Upper lobe of left lung (tissue), 6 donors: ENCODE measurements around the gene DSTN. TPM values are rescaled to one million over a fixed set of nuclear protein-coding genes. Genes with fewer than 3 reads are reported as not detected.

Experiments
- ATAC-seq, 2 donors: fragments of 200-7000 bp; cut with Tn5 transposase; one replicate each; pipeline ENCODE4 v1.9.1; 2022; ENCODE audit warnings: mild to moderate bottlenecking in 2 of 2, moderate library complexity in 2 of 2; ENCODE audit not compliant: low FRiP score in 2 of 2
- DNase-seq, 2 donors: peaks; one replicate each; pipeline ENCODE4 v3.0.0-alpha.2; 2019 to 2020
- H3K27ac ChIP-seq, 4 donors: fragments of 200-600 bp; sonication (generic); one replicate each; pipeline ENCODE4 v1.5.1; 2016 to 2019
- H3K27me3 ChIP-seq, 4 donors: fragments of 200-600 bp; sonication (generic); one replicate each; pipeline ENCODE4 v1.5.1; 2017 to 2019
- H3K36me3 ChIP-seq, 4 donors: fragments of 200-600 bp; sonication (generic); one replicate each; pipeline ENCODE4 v1.5.1; 2016 to 2019
- H3K4me1 ChIP-seq, 4 donors: fragments of 200-600 bp; sonication (generic); one replicate each; pipeline ENCODE4 v1.5.1; 2018 to 2019
- H3K4me3 ChIP-seq, 4 donors: fragments of 200-600 bp; sonication (generic); one replicate each; pipeline ENCODE4 v1.5.1; 2017 to 2019; ENCODE audit warnings: mild to moderate bottlenecking in 2 of 4, moderate library complexity in 1 of 4
- H3K9me3 ChIP-seq, 4 donors: fragments of 200-600 bp; sonication (generic); one replicate each; pipeline ENCODE4 v1.5.1; 2018 to 2019
- CTCF ChIP-seq, 6 experiments: fragments of 450-650 bp in 4 of 6; fragments of 200-600 bp in 2 of 6; sonication (generic) in 2 of 6; IDR thresholded peaks; one replicate each; pipeline ENCODE4 v1.5.1; 2016 to 2019; ENCODE audit warnings: antibody characterized with exemption in 6 of 6
- EP300 ChIP-seq, 4 donors: sonication (generic); formaldehyde crosslinking; IDR thresholded peaks; one replicate each; pipeline ENCODE4 v1.5.1; 2017; ENCODE audit warnings: antibody characterized with exemption in 4 of 4, control low read depth in 2 of 4
- POLR2A ChIP-seq, 4 donors: fragments of 450-650 bp; IDR thresholded peaks; one replicate each; pipeline ENCODE4 v1.5.1; 2016 to 2017; ENCODE audit warnings: antibody characterized with exemption in 4 of 4, mild to moderate bottlenecking in 2 of 4
- POLR2AphosphoS5 ChIP-seq, 2 donors: sonication (generic); formaldehyde crosslinking; IDR thresholded peaks; one replicate each; pipeline ENCODE4 v1.5.1; 2017; ENCODE audit warnings: antibody characterized with exemption in 2 of 2
- WGBS, 2 donors: methylation state at CpG; one replicate each; pipeline ENCODE4 v1.1.5; 2017 to 2018; 5-methylcytosine and 5-hydroxymethylcytosine counted together
- total RNA-seq, 6 donors: library from RNA; depleted of rRNA in 4 of 6; stranded (reverse); fragments of >200 nt in 4 of 6; gene quantifications; one replicate each; pipeline versions ENCODE4 v1.1.0 to v1.2.1, GENCODE V29; 2016 to 2021
- donor health status: DM: no; HTN: no; CAD: no; lungs with moderate emphysema.
- donor health status: DM: no; HTN: yes; CAD: no; lungs with severe emphysema.

Gene DSTN
- total RNA-seq, 6 donors from 2014 or later, result 235 to 735 (median 513) TPM

- Histone ChIP-seq H3K9me3 (no peaks in the 10 kb centered on the region), H3K27ac (no peak overlapping the region), H3K27me3 (no peaks in the 10 kb centered on the region), H3K4me3 (no peak overlapping the region), H3K36me3 (peaks cover 11 to 100% (median 95%) of the 10 kb centered on the region in 4 donors), H3K4me1 (peaks cover 8 to 16% (median 13%) of the 10 kb centered on the region in 4 donors)
- ATAC-seq (no peak), DNase-seq (no peak)
- TF ChIP-seq POLR2AphosphoS5 (IDR thresholded peaks at IDR 0.05), result no peak
- TF ChIP-seq CTCF (IDR thresholded peaks at IDR 0.05), result no peak
- 93 to 97% methylated on average over 5 to 9 of the region's 9 CpGs for WGBS, 2 donors
Measured at GRCh38 chr20:17631576-17632319, 61.9 kb downstream of the DSTN start.

GRCh38 chr20:17633221-17633849, 63.5 kb downstream of the DSTN start:
- H3K36me3 ChIP-seq, result peaks cover 8 to 99% (median 89%) of the 10 kb centered on the region in 4 donors
- no peak for TF ChIP-seq POLR2A (IDR thresholded peaks at IDR 0.05)
- TF ChIP-seq EP300 (IDR thresholded peaks at IDR 0.05), result no peak
- no peak for TF ChIP-seq CTCF (IDR thresholded peaks at IDR 0.05)
- no peak for TF ChIP-seq POLR2AphosphoS5 (IDR thresholded peaks at IDR 0.05)
- DNase-seq (no peak), ATAC-seq (no peak)
- H3K27ac ChIP-seq, result peak overlapping the region in 1 of 4 donors; percentile 69
- 95 to 98% methylated on average over 9 to 13 of the region's 13 CpGs for WGBS, 2 donors
- peaks cover 12 to 24% (median 19%) of the 10 kb centered on the region in 4 donors for H3K4me1 ChIP-seq
- H3K27me3 ChIP-seq, result no peaks in the 10 kb centered on the region
- H3K9me3 ChIP-seq, result no peaks in the 10 kb centered on the region
- no peak overlapping the region for H3K4me3 ChIP-seq

- no peaks in the 10 kb centered on the region for H3K27me3 ChIP-seq
- H3K4me3 ChIP-seq, result no peak overlapping the region
- H3K36me3 ChIP-seq, result peaks cover 8 to 98% (median 89%) of the 10 kb centered on the region in 4 donors
- WGBS, 2 donors, result 67 to 75% methylated on average over 7 to 14 of the region's 18 CpGs
- no peak for TF ChIP-seq POLR2AphosphoS5 (IDR thresholded peaks at IDR 0.05)
- TF ChIP-seq EP300 (IDR thresholded peaks at IDR 0.05), result no peak
- no peak for TF ChIP-seq CTCF (IDR thresholded peaks at IDR 0.05)
- no peak for TF ChIP-seq POLR2A (IDR thresholded peaks at IDR 0.05)
- H3K27ac ChIP-seq, result peak overlapping the region; percentile 8 to 69 (median 34)
- no peak for ATAC-seq
- peak in 1 of 2 donors; percentile 66 for DNase-seq
- H3K9me3 ChIP-seq, result no peaks in the 10 kb centered on the region
- peaks cover 12 to 28% (median 20%) of the 10 kb centered on the region in 4 donors for H3K4me1 ChIP-seq
Measured at GRCh38 chr20:17633850-17634500, 64.1 kb downstream of the DSTN start.

GRCh38 chr20:17634661-17635331, 64.9 kb downstream of the DSTN start:
- Histone ChIP-seq H3K36me3 (peaks cover 8 to 97% (median 84%) of the 10 kb centered on the region in 4 donors), H3K4me3 (no peak overlapping the region), H3K27me3 (no peaks in the 10 kb centered on the region), H3K27ac (peak overlapping the region; percentile 8 to 69 (median 34)), H3K9me3 (no peaks in the 10 kb centered on the region), H3K4me1 (peaks cover 12 to 32% (median 20%) of the 10 kb centered on the region in 4 donors)
- TF ChIP-seq EP300 (IDR thresholded peaks at IDR 0.05) (no peak), POLR2AphosphoS5 (IDR thresholded peaks at IDR 0.05) (peak in 1 of 2 donors; percentile 15)
- 61 to 64% methylated on average over 7 to 13 of the region's 13 CpGs for WGBS, 2 donors
- DNase-seq (no peak), ATAC-seq (peak in 1 of 2 donors; percentile 58)
